Large intestine (tissue), 12 donors: ENCODE measurements around the gene ARHGAP35. TPM values are rescaled to one million over a fixed set of nuclear protein-coding genes. Genes with fewer than 3 reads are reported as not detected.
A peak's percentile ranks its signal among the peaks of the same experiment; 100 is the strongest.
"Not testable (repeated sequence)": the region's sequence is repeated elsewhere in the genome, so short reads cannot be mapped to it uniquely, and the experiment has no call there.

Source experiments
- DNase-seq, 2 donors: peaks; one replicate each; pipeline versions ENCODE4 v3.0.0 to v3.0.0-alpha.2; 2013
- H3K27ac ChIP-seq: one replicate; pipeline ENCODE4 v1.5.1; 2013; ENCODE audit warnings: low read length
- H3K27me3 ChIP-seq: 2 replicates; pipeline ENCODE4 v1.6.1; 2013; ENCODE audit warnings: low read length; ENCODE audit not compliant: control insufficient read depth, insufficient read depth
- H3K36me3 ChIP-seq: 2 replicates; pipeline ENCODE4 v1.6.1; 2013; ENCODE audit warnings: low read length; ENCODE audit not compliant: control insufficient read depth, insufficient read depth
- H3K4me1 ChIP-seq: one replicate; pipeline ENCODE4 v1.6.1; 2013; ENCODE audit warnings: low read length; ENCODE audit not compliant: control insufficient read depth, insufficient read depth
- H3K4me3 ChIP-seq: one replicate; pipeline ENCODE4 v1.5.1; 2013; ENCODE audit warnings: low read length
- H3K9me3 ChIP-seq: one replicate; pipeline ENCODE4 v1.6.1; 2013; ENCODE audit warnings: mild to moderate bottlenecking, low read depth, low read length, moderate library complexity; ENCODE audit not compliant: control insufficient read depth
- WGBS: methylation state at CpG from one replicate; pipeline ENCODE4 v1.1.5; 2013; ENCODE audit warnings: low lambda C conversion rate; ENCODE audit not compliant: insufficient coverage; 5-methylcytosine and 5-hydroxymethylcytosine counted together
- long read RNA-seq, 11 donors: transcript quantifications; one replicate each; lab custom pipeline, GENCODE V29; 2026
- polyA plus RNA-seq: library from polyadenylated mRNA; unstranded; fragments of 120-200 nt; gene quantifications from one replicate; pipeline ENCODE4 v1.2.1, GENCODE V29; 2013

The ARHGAP35 gene
- polyA plus RNA-seq: 42.8 TPM
- long read RNA-seq, donor 1, full-length matches to known transcripts: 12 of 12 reads
- long read RNA-seq, donor 1, partial matches to known transcripts: 0 of 12 reads
- long read RNA-seq, donor 1, other reads (novel, unspliced or antisense): 0 of 12 reads
- long read RNA-seq, donor 2, full-length matches to known transcripts: 22 of 29 reads
- long read RNA-seq, donor 2, partial matches to known transcripts: 7 of 29 reads
- long read RNA-seq, donor 2, other reads (novel, unspliced or antisense): 0 of 29 reads
- long read RNA-seq, donor 3, full-length matches to known transcripts: 14 of 14 reads
- long read RNA-seq, donor 3, partial matches to known transcripts: 0 of 14 reads
- long read RNA-seq, donor 3, other reads (novel, unspliced or antisense): 0 of 14 reads
- long read RNA-seq, donor 4, full-length matches to known transcripts: 2 of 2 reads
- long read RNA-seq, donor 4, partial matches to known transcripts: 0 of 2 reads
- long read RNA-seq, donor 4, other reads (novel, unspliced or antisense): 0 of 2 reads
- long read RNA-seq, donor 5, full-length matches to known transcripts: 13 of 13 reads
- long read RNA-seq, donor 5, partial matches to known transcripts: 0 of 13 reads
- long read RNA-seq, donor 5, other reads (novel, unspliced or antisense): 0 of 13 reads
- long read RNA-seq, donor 6, full-length matches to known transcripts: 23 of 36 reads
- long read RNA-seq, donor 6, partial matches to known transcripts: 13 of 36 reads
- long read RNA-seq, donor 6, other reads (novel, unspliced or antisense): 0 of 36 reads
- long read RNA-seq, donor 7, full-length matches to known transcripts: 8 of 8 reads
- long read RNA-seq, donor 7, partial matches to known transcripts: 0 of 8 reads
- long read RNA-seq, donor 7, other reads (novel, unspliced or antisense): 0 of 8 reads
- long read RNA-seq, donor 8, full-length matches to known transcripts: 16 of 36 reads
- long read RNA-seq, donor 8, partial matches to known transcripts: 20 of 36 reads
- long read RNA-seq, donor 8, other reads (novel, unspliced or antisense): 0 of 36 reads
- long read RNA-seq, donor 9, full-length matches to known transcripts: 7 of 7 reads
- long read RNA-seq, donor 9, partial matches to known transcripts: 0 of 7 reads
- long read RNA-seq, donor 9, other reads (novel, unspliced or antisense): 0 of 7 reads
- long read RNA-seq, donor 10, full-length matches to known transcripts: 16 of 16 reads
- long read RNA-seq, donor 10, partial matches to known transcripts: 0 of 16 reads
- long read RNA-seq, donor 10, other reads (novel, unspliced or antisense): 0 of 16 reads
- long read RNA-seq, donor 11, full-length matches to known transcripts: 8 of 71 reads
- long read RNA-seq, donor 11, partial matches to known transcripts: 63 of 71 reads
- long read RNA-seq, donor 11, other reads (novel, unspliced or antisense): 0 of 71 reads

DNA sequence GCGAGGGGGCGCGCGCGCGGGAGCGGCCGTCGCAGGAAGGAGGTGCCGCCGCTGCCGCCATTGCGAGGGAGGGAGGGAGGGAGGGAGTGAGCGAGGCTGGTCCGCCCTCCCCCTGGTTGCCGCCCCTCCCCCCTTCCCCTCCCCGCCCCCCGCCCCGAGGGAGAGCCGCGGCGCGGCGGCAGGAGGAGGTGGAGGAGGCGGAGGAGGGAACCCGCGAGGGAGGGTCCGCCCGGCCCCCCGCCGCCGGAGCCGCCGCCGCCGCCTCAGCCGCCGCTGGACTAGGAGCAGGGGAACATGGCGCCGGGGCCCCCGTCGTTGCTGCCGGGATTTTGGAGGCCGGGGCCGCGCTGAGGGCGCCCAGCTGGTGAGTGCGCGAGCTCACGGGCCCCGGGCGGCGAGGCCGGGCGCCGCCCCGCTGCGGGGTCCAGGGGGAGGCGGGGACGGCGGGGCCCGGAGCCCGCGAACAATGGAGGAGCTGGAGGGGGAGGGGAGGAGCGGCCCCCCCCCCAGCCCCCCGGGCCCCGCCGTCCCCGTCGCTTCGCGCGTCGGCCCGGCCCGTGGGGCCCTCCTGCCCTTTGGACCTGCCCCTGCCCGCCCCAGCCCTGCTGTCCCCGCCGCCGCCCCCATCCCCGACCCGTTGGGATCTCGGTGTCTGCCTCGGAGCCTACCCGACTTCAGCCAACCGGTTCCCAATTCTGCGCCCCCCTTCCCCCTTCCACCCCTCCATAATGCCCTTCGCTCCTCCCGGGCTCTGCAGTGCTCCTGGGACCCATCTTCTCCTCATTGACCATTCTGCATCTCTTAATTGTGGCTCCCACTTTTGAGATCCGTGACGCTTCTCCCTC is at the start of gene ARHGAP35:
Gene ARHGAP35, plus strand, starts transcription at position 152 of the 845 bp plus-strand sequence. CDS start 57,679 bp downstream, outside the sequence.
- Histone ChIP-seq H3K27me3 (no peaks in the 10 kb centered on the region), H3K27ac (peak within 1 kb of the TSS; percentile 93), H3K9me3 (no peaks in the 10 kb centered on the region), H3K4me3 (peak within 1 kb of the TSS; percentile 79), H3K36me3 (no peaks in the 10 kb centered on the region), H3K4me1 (peaks cover 30% of the 10 kb centered on the region)
- WGBS: 0% methylated on average over 3 of the region's 91 CpGs
- peak; percentile 37 to 67 for DNase-seq

DNA sequence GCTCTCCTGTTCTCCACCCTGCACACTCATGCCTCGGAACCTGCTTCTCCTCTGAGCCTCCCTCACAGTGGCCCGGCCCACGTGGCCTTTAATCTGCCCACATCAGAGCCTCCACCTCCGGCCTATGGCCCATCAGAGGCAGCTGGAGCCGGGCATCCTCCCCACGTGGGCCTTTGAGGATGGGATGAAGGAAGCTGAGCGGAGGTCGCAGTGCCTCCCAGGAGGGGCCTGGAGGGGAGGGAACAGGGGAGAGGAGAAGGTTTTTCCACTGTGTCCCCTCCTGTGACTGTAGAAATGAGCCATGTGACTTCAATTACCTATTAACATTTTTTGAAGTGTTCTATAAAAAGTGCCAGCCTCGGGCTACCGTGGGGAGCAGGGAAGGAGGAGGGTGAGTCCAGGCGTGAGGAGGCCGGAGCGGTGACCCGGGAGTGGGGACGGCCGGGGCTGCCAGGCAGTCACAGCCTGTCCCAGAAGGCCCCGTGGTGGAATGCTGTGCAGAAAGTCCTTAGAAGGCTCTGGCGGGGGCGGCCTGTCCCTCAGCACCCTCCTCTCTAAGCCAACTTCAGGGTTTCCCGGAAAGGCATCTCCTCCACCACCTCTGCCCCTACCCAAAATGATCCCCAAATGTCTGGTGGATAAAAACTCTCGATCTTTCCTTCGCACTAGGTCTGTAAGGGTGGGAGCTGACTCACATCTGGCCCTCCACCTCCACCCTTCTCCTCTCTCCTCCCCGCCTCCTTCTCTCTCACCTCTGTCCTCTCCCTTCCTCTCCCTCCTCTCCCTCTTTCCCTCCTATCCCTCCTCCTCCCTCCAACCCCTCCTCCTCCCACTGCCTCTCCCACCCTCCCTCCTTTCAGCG is 47.6 kb upstream of the ARHGAP35 start:
- Histone ChIP-seq H3K27me3 (no peaks in the 10 kb centered on the region), H3K36me3 (no peaks in the 10 kb centered on the region), H3K9me3 (no peaks in the 10 kb centered on the region), H3K27ac (no peak overlapping the region), H3K4me3 (no peak overlapping the region), H3K4me1 (peaks cover 9% of the 10 kb centered on the region)
- DNase-seq: no peak
- WGBS: no CpG with 5 or more reads among the region's 24 CpGs

DNA sequence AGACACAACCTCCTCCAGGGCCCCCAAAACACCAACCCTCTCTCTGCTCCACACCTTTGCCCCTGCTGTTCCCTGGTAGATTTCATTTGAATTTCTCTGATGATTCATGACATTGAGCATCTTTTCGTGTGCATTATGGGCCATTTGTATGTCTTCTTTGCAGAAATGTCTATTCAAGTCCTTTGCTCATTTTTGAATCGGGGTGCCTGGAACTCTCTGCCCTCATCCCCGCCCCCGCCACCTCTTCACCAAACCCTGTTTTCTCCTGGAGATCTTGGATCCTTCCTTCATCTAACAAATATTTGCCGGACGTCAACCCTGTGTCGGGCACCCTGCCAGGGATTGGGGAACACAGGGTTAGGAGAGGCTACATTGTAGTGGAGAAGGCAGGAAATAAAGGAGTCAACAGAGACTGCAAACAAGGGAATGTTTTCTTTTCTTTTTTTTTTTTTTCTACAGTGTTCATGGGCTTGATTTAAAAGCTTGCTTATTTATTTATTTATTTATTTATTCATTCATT is 46.9 kb upstream of the ARHGAP35 start:
- WGBS: no CpG with 5 or more reads among the region's 7 CpGs
- no peaks in the 10 kb centered on the region for H3K9me3 ChIP-seq
- no peak overlapping the region for H3K27ac ChIP-seq
- peaks cover 9% of the 10 kb centered on the region for H3K4me1 ChIP-seq
- H3K36me3 ChIP-seq: no peaks in the 10 kb centered on the region
- no peaks in the 10 kb centered on the region for H3K27me3 ChIP-seq
- no peak overlapping the region for H3K4me3 ChIP-seq
- DNase-seq: no peak

DNA sequence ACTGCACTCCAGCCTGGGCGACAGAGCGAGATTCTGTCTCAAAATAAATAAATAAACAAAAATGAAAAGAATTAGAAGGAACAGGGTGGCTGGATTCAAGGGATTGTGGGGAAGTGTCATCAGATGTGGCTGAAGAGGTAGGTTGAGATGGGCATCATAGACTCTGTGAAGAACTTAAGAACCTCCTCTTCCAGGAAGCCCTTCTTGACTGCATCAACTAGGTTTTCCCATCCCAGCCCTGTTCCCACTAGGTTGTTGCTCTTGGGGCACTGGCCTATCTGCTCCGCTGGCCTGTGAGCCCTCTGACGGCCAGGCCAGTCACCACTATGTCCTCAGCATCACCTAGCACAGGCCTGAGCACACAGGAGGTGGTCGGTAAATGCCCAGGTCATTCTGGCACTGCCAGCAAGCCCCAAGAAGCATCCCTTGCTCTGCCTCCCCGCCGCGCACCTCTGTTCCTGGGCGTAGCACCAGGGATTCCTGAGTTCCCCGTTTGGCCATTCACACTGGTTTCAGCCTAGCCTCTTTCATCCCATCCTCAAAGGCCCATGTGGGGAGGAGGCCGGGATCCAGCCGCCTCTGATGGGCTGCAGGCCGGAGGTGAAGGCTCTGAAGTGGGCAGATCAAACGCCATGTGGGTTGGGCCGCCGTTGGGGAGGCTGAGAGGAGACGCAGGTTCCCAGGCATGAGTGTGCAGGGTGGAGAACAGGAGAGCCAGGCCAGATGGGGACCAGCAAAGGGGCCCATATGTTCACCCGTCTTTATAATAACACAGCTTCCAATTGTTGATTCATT is 44.8 kb upstream of the ARHGAP35 start:
- DNase-seq: no peak
- WGBS: 100% methylated on average over 3 of the region's 18 CpGs
- H3K27ac ChIP-seq: no peak overlapping the region
- no peaks in the 10 kb centered on the region for H3K9me3 ChIP-seq
- H3K4me3 ChIP-seq: no peak overlapping the region
- no peaks in the 10 kb centered on the region for H3K27me3 ChIP-seq
- H3K36me3 ChIP-seq: no peaks in the 10 kb centered on the region
- peaks cover 17% of the 10 kb centered on the region for H3K4me1 ChIP-seq

DNA sequence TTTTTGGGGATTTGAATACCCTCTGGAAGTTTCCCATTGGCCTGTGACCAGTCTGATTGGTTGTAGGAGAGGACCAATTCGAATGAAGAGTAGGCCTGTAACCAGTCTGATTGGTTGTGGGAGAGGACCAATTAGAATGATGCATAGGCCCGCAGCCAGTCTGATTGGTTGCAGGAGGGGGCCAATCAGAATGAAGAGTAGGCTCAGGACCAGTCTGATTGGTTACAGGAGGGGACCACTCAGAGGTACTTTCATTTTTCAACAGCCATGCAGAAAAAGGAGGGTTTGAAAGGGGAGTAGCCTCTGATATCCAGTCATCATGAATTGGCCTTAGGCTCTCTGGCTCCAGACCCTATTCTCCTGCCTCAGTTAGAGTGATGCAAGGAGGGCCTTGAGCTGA is 42.0 kb upstream of the ARHGAP35 start:
- Histone ChIP-seq H3K27me3 (no peaks in the 10 kb centered on the region), H3K36me3 (no peaks in the 10 kb centered on the region), H3K4me3 (no peak overlapping the region), H3K9me3 (no peaks in the 10 kb centered on the region), H3K27ac (no peak overlapping the region), H3K4me1 (peaks cover 24% of the 10 kb centered on the region)
- no peak for DNase-seq
- no CpG with 5 or more reads among the region's 2 CpGs for WGBS

DNA sequence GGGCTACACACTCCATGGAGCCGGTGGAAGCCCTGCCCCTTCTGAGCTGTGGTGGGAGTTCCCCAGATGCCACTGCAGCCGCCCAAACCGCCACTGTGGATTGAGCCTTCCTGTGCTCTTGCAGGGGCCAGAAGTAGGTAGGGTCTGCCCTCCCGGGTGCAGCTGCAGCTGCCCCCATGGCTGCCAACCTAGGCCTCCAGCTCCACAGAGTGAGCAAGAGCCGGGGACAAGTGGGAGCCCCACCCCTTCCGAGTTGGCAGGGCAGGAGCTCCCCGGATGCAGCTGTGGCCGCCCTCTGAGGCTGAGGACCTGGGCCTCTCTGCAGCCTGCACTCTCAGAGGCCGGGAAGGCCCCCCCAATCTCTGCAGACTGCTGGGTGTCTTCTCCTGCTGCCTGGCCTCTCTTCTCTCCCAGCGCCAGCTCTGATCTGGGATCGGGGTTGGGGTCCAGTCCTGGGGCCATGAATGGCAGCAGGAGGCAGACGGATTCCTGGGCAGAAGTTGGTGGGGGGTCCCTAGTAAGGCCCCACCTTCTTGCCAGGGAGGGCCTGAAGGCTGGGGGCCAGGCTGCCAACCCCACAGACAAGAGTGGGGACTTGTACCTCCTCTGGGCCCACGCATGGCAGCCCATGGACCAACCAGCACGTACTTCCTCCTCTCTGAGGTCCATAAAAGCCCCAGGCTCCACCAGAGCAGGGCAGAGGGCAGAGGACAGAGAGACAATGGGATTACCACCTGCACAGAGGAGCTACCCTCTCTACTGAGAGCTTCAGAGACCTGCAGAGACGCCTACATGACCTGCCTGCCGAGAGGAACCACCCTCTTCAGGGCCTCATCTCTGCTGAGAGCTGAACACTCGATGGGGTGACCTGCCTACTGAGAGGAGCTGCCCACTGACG is 39.0 kb upstream of the ARHGAP35 start:
- no CpG with 5 or more reads among the region's 18 CpGs for WGBS

DNA sequence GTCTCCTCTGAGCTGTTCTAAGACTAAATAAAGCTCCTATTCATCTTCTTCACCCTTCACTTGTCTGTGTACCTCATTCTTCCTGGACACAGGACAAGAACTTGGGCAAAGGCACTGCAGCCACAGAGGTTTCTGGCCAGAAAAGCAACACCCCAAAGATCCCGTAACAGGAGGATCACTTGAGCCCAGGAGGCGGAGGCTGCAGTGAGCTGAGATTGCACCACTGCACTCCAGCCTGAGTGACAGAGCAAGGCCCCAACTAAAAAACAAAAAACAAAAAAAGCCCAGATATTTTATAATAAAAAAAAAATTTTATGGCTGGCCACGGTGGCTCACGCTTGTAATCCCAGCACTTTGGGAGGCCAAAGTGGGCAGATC is 38.4 kb upstream of the ARHGAP35 start:
- peak overlapping the region; percentile 75 for H3K27ac ChIP-seq
- WGBS: no CpG with 5 or more reads among the region's 4 CpGs

More for the DNA sequence above, 39.0 kb upstream of the ARHGAP35 start:
- H3K36me3 ChIP-seq: no peaks in the 10 kb centered on the region
- H3K27ac ChIP-seq: peak overlapping the region; percentile 75
- peaks cover 24% of the 10 kb centered on the region for H3K4me1 ChIP-seq
- no peaks in the 10 kb centered on the region for H3K27me3 ChIP-seq
- no peaks in the 10 kb centered on the region for H3K9me3 ChIP-seq
- peak in 1 of 2 donors; percentile 77 for DNase-seq
- no peak overlapping the region for H3K4me3 ChIP-seq

More for the DNA sequence above, 38.4 kb upstream of the ARHGAP35 start:
- H3K9me3 ChIP-seq, DNase-seq, H3K27me3 ChIP-seq, H3K36me3 ChIP-seq, H3K4me3 ChIP-seq: not testable (repeated sequence)
- peaks cover 24% of the 10 kb centered on the region for H3K4me1 ChIP-seq
